LNCaP clone FGC (cell line): Measurements from ENCODE around the gene DLX6.

Source experiments
- DNase-seq: peaks from one replicate; pipeline ENCODE4 v3.0.0-alpha.2; 2011; ENCODE audit warnings: low read depth
- H3K4me3 ChIP-seq: 2 replicates; pipeline ENCODE4 v1.5.1; 2011; ENCODE audit warnings: mild to moderate bottlenecking, low read depth, low read length, control low read depth
- CTCF ChIP-seq: IDR thresholded peaks from 2 replicates; pipeline ENCODE4 v1.5.1; 2012; ENCODE audit warnings: mild to moderate bottlenecking; ENCODE audit not compliant: control insufficient read depth, insufficient read depth; ENCODE audit errors: extremely low read depth

Gene DLX6

GRCh38 chr7:97011536-97012364 is 6.4 kb downstream of the DLX6 start:
- no peak for TF ChIP-seq CTCF
- DNase-seq, result no peak
- no peak overlapping the region for H3K4me3 ChIP-seq

- no peak for TF ChIP-seq CTCF
- H3K4me3 ChIP-seq, result no peak overlapping the region
- DNase-seq, result no peak
Measured at GRCh38 chr7:97012365-97013133, 7.2 kb downstream of the DLX6 start.

GRCh38 chr7:97013134-97013844 is 7.9 kb downstream of the DLX6 start:
- no peak overlapping the region for H3K4me3 ChIP-seq
- no peak for DNase-seq
- no peak for TF ChIP-seq CTCF

GRCh38 chr7:97013845-97014134 is 8.4 kb downstream of the DLX6 start:
- H3K4me3 ChIP-seq, result no peak overlapping the region
- TF ChIP-seq CTCF, result no peak
- no peak for DNase-seq

- no peak for TF ChIP-seq CTCF
- no peak overlapping the region for H3K4me3 ChIP-seq
- no peak for DNase-seq
Measured at GRCh38 chr7:97014145-97014750, 8.9 kb downstream of the DLX6 start.

GRCh38 chr7:97015279-97015678 is 9.9 kb downstream of the DLX6 start:
- no peak for TF ChIP-seq CTCF
- no peak overlapping the region for H3K4me3 ChIP-seq
- DNase-seq, result no peak
